Measurements from ENCODE around the gene DYSF.

GRCh38 chr2:71568103-71568502 is 114.7 kb downstream of the DYSF start:
- no peak for TF ChIP-seq CTCF (conservative IDR thresholded peaks at IDR 0.05; ENCODE audit: low read length)
- TF ChIP-seq EZH2phosphoT487 (IDR thresholded peaks at IDR 0.05; ENCODE audit: borderline replicate concordance, low read depth, low read length), result no peak
